ENCODE results near the gene JARID2.
"Not testable (repeated sequence)": the region's sequence is repeated elsewhere in the genome, so short reads cannot be mapped to it uniquely, and the experiment has no call there.

JARID2 gene

DNA sequence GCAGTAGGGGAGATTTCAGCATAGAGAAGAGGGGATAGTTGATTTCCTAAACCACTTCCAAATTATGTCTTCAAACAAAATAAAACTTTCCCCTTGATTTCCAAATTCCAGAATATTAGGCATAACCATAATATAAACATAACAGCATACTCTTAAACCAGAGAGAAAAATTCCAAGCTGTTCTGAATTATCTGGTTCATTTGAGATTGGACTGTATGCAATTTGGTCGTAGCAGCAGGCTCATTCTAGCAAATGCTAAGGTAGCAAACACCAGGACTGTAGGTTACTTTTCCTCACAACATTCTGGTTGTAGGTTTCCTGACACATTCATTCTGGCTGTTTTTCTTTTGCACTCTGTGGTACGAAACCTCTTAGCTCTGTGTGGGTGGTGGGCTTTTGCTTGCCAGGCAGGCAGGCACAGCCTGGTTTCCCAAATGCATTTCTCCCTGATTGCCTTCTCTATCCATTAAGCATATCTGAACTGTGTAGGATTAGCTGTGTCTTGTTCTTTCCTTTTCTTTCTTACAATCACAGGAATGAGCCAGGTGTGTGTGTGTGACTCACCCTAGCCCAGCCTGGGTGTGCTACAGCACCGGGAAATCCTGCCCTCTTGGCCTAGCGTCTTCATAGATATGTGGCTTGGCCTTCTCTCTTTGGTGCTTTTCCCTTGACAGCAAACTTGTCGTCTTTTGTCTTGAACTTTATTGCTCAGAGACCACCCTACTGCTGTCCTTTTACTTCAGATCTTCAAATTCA, 77.1 kb downstream of the JARID2 start:
- in situ Hi-C loops (cut with MboI; ENCODE audit: low pct_unique_long_range_greater_than_20kb, low sequenced_read_pairs, unreplicated experiment): no loop called here

DNA sequence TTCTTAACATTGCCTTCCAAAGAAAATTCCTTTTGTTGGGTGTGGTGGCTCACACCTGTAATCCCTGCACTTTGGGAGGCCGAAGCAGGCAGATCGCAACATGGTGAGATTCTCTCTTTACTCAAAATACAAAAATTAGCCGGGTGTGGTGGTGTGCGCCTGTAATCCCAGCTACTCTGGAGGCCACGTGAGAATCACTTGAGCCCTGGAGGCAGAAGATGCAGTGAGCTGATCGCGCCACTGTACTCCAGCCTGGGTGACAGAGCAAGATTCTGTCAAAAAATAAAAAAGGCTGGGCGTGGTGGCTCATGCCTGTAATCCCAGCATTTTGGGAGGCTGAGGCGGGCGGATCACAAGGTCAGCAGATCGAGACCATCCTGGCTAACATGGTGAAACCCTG, 77.7 kb downstream of the JARID2 start:
- in situ Hi-C loops (cut with MboI; ENCODE audit: low pct_unique_long_range_greater_than_20kb, low sequenced_read_pairs, unreplicated experiment); DNase-seq (ENCODE audit: low spot score): not testable (repeated sequence)

More for the DNA sequence above, 77.1 kb downstream of the JARID2 start:
- DNase-seq (ENCODE audit: low spot score): no peak
- TF ChIP-seq, protein P1, sequence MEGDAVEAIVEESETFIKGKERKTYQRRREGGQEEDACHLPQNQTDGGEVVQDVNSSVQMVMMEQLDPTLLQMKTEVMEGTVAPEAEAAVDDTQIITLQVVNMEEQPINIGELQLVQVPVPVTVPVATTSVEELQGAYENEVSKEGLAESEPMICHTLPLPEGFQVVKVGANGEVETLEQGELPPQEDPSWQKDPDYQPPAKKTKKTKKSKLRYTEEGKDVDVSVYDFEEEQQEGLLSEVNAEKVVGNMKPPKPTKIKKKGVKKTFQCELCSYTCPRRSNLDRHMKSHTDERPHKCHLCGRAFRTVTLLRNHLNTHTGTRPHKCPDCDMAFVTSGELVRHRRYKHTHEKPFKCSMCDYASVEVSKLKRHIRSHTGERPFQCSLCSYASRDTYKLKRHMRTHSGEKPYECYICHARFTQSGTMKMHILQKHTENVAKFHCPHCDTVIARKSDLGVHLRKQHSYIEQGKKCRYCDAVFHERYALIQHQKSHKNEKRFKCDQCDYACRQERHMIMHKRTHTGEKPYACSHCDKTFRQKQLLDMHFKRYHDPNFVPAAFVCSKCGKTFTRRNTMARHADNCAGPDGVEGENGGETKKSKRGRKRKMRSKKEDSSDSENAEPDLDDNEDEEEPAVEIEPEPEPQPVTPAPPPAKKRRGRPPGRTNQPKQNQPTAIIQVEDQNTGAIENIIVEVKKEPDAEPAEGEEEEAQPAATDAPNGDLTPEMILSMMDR (IDR thresholded peaks at IDR 0.05; ENCODE audit: extremely low read depth, insufficient read depth, missing control alignments): no peak

DNA sequence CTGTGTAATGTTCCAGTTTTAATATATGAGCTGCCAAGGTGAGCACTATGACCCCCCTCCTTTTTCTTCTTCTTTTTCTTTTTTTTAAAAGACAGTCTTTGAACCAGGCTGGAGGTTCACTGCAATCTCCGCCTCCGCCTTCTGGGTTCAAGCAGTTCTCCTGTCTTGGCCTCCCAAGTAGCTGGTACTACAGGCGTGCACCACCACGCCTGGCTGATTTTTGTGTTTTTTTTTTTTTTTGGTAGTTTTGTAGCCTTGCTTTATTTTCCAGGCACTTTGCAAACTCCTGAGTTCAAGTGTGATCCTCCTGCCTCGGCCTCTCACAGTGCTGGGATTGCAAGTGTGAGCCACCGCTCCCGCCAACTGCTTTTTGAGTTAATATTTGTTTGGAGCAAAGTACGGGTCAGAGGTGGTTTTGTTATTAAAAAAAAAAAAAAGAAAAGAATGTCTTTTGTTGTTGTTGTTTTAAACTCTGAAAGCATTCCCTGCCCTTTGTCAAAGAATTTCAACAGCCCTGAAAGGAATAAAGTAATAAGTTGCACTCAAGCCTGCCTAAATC, 78.6 kb downstream of the JARID2 start:
- no peak for DNase-seq (ENCODE audit: low spot score)
- TF ChIP-seq, protein P1 (IDR thresholded peaks at IDR 0.05; ENCODE audit: extremely low read depth, insufficient read depth, missing control alignments): no peak
- in situ Hi-C loops (cut with MboI; ENCODE audit: low pct_unique_long_range_greater_than_20kb, low sequenced_read_pairs, unreplicated experiment): no loop called here

DNA sequence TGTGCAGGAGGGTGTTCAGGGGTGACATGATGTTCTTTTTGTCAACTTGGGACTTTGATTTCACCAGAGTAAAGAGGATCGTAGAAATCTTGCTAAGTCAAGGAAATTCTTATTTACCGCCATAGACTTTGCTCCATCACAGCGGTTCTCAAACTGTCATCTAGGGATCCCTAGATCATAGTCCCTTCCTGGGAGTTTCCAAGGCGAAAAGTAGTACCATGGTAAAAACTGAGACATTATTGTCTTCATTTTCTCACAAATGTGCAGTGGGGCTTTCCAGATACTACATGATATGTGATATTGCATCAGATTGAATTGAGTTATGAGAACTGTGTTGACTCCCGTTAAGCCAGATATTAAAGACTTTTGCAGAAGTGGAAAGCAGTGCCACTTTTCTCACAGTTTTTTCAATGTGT, 79.7 kb downstream of the JARID2 start:
- in situ Hi-C loops (cut with MboI; ENCODE audit: low pct_unique_long_range_greater_than_20kb, low sequenced_read_pairs, unreplicated experiment): no loop called here

DNA sequence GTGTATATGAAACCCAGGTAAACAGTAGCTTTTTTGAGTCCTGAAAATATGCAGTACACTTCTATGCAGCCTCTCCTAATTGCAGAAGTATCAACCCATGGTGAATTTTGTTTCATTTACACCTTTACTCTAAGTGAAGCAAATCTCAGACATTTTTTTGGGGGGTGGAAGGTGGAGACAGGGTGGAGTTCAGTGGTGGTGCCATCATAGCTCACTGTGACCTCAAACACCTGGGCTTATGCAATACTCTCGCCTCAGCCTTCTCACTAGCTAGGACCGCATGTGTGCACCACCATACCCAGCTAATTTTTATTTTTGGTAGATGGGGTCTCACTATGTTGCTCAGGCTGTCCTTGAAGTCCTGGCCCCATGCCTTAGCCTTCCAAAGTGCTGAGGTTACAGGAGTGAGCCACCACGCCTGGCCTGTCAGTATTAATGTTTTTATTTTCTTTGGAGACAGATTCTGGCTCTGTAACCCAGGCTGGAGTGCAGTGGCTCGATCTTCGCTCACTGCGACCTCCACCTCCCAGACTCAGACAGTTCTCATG, 80.3 kb downstream of the JARID2 start:
- in situ Hi-C loops (cut with MboI; ENCODE audit: low pct_unique_long_range_greater_than_20kb, low sequenced_read_pairs, unreplicated experiment): no loop called here
- no peak for DNase-seq (ENCODE audit: low spot score)
- TF ChIP-seq, protein P1 (IDR thresholded peaks at IDR 0.05; ENCODE audit: extremely low read depth, insufficient read depth, missing control alignments): no peak

More for the DNA sequence above, 79.7 kb downstream of the JARID2 start:
- DNase-seq (ENCODE audit: low spot score): no peak
- TF ChIP-seq, protein P1 (IDR thresholded peaks at IDR 0.05; ENCODE audit: extremely low read depth, insufficient read depth, missing control alignments): no peak

DNA sequence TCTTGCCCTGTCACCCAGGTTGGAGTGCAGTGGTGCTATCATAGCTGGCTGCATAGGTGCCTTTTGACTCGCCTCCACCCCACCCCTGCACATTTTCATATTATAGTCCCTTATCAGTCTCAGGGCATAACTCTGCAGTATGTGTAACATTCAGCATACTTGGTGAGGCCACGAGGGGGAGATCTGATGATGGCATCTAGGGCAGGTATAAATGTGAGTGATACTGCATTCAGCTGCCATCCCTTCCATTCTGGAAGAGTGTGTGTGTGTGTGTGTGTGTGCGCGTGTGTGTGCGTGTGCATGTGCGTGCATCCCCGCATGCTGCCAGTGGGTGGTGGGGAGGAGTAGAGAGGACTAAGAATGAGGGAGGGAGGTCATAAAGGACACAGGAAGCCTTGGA, 81.4 kb downstream of the JARID2 start:
- in situ Hi-C loops (cut with MboI; ENCODE audit: low pct_unique_long_range_greater_than_20kb, low sequenced_read_pairs, unreplicated experiment): no loop called here
- DNase-seq (ENCODE audit: low spot score): no peak
- TF ChIP-seq, protein P1 (IDR thresholded peaks at IDR 0.05; ENCODE audit: extremely low read depth, insufficient read depth, missing control alignments): peak; percentile 53

DNA sequence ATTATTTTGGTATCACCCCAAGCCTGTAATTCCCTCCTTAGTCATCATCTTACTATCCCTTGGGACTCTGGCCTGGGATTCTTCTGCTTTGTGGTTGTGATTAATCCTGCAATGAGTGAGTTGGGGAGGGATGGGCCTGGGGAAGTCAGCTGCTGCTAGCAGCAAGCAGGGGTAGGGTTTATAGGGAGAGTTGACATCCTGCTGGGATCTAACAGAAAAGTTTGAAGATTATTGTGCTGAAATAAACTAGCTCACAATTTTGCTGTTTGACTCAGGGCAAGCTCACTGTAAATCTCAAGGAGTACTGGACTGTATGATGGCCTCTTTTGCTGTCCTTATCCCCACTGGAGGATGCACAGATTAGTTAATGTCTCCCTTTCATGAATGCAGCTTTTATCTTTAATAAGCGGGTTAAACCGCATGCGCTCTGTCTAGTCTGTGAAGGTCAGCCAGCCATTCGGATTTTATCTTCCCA, 83.4 kb downstream of the JARID2 start:
- in situ Hi-C loops (cut with MboI; ENCODE audit: low pct_unique_long_range_greater_than_20kb, low sequenced_read_pairs, unreplicated experiment): no loop called here
- no peak for DNase-seq (ENCODE audit: low spot score)
- TF ChIP-seq, protein P1 (IDR thresholded peaks at IDR 0.05; ENCODE audit: extremely low read depth, insufficient read depth, missing control alignments): no peak
